HG02798 (cell line): Measurements from ENCODE around the gene HGFAC.
"Not testable (repeated sequence)": the region's sequence is repeated elsewhere in the genome, so short reads cannot be mapped to it uniquely, and the experiment has no call there.

Experiments used
- ATAC-seq: cut with Tn5 transposase; IDR thresholded peaks from one replicate; pipeline ENCODE4 v1.9.1; 2021; ENCODE audit warnings: mild to moderate bottlenecking; ENCODE audit not compliant: unreplicated experiment, poor library complexity

Gene HGFAC

DNA sequence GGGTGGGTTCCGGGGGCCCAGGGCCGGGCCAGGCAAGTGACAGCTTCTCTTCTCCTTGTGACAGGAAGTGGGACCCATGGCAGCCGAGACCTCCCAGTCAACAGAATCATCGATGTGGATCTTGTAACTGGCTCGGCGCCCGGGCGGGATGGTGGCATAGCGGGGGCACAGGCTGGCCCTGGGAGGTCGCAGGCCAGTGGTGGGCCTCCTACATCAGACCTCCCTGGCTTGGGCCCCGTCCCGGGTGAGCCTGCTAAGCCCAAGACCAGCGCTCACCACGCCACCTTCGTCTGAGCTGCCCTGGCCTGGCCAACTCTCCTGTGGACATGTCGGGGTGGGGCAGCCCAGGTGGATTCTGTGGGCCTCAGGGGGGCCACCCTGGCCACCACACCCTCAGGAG, 2.4 kb upstream of the HGFAC start:
- no peak for ATAC-seq

DNA sequence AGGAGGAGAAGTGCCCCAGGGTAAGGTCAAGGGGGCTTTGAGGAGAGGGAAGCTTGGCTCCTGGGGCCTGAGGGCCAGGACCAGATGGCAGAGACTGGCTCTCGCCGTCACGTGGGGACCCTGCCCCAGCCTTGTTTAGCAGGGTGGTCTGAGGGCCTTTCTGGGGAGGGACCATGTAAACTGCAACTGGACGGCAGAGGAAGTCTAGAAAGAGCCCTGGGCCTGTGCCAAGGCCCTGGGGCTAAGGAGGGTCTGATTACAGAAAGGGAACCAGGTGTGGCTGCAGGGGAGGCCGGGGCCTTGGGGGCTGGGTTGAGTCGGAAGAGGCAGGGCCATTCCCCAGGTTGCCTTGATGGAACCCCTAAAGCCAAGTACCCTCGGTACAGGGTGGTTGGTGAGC, 1.8 kb upstream of the HGFAC start:
- no peak for ATAC-seq

DNA sequence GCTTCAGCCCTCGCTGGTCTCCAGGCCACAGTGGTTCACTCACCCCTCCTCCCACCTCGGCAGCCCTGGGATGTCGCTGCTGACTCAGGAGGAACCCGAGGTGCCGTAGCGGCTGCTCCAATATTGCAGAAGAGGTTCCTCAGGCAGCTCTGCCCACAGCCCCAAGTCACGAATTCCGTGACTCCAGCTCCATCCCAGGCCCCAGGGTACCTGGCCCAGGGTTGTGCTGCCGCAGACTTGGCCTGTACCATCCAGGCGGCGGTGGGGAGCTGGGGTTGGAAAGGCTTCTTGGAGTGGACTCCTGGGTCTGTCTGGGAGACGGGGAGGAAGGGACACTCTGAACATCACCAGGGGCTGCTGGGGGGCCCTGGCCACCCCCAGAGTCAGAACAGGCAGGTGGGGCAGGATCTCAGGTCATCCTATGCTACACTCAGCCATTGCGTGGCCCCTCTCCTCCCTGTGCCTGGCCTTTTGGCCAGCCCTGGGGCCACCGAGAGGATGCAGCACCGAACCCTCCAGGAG, 728 bp upstream of the HGFAC start:
- ATAC-seq: no peak

DNA sequence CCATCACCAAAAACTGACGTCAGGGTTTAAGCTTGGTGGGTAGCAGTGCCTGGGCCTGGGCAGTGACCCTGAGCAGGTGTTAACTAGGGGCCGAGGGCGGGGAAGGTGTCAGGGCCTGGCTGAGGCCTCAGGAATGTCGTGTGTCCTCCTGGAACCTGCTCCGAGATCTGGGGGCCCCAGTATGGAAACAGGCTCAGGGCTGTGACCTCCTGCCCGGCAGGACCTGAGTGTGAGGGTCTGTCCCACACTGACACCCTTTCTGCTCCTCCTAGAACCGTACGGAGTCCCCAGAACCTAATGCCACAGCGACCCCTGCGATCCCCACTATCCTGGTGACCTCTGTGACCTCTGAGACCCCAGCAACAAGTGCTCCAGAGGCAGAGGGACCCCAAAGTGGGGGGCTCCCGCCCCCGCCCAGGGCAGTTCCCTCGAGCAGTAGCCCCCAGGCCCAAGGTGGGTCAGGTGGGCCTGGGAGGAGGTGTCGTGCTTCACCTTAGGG, 741 bp downstream of the HGFAC start:
- no peak for ATAC-seq

DNA sequence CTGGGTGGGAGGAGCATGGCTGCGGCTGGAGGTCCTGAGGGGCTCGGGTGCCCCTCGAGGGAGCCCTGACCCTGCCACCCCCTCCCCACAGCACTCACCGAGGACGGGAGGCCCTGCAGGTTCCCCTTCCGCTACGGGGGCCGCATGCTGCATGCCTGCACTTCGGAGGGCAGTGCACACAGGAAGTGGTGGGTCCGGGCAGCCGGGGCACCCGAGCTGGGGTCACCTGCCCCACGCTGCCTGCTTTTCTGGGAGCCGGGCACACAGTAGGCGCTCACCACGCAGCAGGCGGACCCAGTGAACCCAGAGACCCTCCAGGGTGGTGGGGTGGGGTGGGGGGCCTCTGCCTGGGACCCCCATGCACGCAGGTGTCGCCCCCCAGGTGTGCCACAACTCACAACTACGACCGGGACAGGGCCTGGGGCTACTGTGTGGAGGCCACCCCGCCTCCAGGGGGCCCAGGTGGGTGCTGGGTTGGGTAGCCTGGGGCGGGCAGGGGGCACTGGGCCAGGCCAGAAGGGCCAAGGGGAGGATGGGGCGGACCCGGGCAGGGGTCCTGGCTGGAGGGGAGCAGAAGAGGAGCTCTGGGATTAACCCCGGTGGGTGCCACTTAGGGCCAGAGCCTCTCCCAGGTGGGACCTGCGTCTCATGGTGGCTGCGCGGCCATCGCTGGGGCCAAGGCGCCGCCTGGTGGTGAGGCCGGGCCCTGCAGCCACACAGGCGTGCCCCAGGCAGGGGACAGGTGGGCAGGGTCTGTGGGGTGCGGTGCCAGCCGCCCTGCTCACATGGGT, 1.4 kb downstream of the HGFAC start:
- ATAC-seq: peak; percentile 50

DNA sequence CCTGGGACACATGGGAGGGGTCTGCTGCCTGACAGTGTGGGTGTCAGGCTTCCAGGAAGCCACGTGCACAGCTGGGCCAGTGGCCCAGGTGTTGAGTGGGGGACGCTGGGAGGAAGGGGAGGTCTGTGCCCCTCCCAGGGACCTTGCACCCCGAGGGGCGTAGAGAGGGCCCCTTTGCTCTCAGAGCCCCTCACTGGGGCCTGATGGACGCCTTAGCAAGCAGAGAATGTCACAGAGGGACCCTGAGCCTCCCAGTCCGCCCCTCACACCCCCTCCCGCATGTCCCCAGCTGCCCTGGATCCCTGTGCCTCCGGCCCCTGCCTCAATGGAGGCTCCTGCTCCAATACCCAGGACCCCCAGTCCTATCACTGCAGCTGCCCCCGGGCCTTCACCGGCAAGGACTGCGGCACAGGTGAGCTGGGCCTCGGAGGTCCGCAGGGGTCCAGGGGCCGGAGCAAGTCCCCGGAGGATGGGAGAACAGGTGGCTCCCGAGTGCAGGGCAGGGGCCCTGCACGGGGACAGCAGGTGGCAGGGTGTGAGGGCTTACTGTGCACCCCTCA, 2.1 kb downstream of the HGFAC start:
- ATAC-seq: no peak

DNA sequence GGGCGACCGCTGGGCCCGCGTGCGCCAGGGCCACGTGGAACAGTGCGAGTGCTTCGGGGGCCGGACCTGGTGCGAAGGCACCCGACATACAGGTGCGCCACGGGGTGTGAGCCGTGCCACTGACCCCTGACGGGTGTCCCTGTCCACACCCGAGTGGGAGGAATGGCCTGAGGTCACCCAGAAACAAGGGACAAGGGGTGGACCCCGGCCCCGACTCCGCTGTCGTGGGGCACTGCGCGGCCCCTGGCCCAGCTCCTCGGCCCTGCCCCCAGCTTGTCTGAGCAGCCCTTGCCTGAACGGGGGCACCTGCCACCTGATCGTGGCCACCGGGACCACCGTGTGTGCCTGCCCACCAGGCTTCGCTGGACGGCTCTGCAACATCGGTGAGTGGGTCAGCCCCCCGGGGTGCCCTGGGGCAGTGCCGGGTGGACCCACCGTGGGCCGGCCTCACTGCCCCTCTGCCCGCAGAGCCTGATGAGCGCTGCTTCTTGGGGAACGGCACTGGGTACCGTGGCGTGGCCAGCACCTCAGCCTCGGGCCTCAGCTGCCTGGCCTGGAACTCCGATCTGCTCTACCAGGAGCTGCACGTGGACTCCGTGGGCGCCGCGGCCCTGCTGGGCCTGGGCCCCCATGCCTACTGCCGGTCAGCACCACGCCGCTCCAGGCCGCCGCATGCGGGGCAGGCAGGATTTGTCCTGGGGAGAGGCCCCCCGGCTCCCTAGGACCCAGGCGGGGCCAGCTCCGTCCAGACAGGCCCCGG, 2.8 kb downstream of the HGFAC start:
- ATAC-seq: no peak

DNA sequence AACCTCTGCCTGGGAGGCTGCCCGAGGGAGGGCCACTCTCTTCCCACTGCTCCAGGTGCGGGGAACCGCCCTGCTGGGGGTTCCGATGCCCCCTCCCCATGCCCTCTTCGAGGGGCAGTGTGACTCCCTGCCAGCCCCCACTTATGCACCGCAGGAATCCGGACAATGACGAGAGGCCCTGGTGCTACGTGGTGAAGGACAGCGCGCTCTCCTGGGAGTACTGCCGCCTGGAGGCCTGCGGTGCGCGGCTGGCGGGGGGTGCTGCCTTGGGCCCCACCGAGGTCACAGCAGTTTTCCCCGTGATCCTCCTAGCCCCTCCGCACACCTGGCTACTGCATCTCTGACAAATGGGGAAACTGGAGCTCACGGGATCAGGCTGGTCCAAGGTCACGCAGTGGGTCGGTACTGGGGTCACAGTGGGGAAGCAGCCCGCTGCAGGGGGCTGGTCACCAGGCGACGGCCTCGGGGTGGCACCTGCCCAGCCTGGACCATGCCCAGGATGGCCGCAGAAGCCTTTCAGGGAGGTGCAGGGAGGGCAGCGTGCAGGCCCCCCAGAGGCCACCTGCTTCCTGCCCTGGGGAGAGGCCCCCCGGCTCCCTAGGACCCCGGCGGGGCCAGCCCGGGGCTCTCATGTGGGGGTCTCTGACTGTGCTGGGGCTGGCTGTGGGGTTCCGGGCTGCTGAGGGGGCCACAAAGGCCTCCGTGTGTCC, 3.5 kb downstream of the HGFAC start:
- ATAC-seq: no peak

DNA sequence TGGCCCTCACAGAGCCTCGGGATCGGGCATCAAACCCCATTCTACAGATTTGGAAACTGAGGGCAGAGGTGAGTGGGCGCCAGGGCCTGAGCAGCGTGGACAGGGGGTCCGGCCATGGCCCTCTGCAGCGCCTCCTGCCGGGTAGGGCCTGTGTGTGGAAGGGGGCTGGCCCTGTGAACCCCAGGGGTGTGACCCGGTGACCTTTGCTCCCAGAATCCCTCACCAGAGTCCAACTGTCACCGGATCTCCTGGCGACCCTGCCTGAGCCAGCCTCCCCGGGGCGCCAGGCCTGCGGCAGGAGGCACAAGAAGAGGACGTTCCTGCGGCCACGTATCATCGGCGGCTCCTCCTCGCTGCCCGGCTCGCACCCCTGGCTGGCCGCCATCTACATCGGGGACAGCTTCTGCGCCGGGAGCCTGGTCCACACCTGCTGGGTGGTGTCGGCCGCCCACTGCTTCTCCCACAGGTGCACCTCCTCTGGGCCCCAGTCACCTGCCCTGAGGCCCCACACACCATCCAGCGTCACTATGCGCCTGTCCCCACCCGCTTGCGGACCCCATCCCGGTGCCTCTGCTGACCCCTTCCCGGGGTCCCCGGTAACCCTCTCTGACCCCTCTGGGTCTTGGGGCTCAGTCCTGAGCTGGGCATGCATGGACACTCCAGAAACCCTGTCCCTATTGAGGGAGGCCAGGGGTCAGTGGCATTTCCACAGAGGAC, 4.2 kb downstream of the HGFAC start:
- no peak for ATAC-seq

DNA sequence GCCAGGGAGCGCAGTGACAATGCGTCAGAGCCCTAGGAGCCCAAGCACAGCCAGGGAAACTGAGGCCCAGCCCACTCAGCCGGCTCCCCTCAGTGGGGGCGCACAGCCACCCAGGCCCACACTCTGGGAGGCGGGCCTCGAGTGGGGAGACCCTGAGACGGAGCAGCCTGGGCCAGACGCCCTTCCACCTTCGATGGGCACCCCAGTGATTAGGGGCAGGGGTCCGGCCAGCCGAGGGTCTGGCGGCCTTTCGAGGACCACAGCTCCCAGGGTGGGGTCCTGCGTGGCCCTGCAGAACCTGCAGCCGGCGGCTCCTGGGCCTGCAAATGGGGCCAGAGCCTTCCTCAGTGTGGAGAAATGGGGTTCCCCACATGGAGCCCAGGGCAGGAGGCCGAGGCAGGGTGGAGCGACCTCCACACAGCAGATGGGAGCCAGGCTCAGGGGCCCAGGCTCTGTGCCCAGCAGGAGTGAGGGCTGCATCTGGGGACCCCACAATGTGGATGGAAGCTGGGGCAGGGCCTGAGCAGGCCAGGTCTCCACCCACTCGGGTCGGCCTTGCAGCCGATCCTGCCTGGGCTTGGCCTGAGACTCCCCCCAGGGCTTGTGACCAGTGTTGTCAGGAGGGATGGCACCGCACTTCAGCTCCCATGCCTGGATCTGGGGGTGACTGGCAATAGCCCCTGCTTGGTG, 5.0 kb downstream of the HGFAC start:
- ATAC-seq: no peak

DNA sequence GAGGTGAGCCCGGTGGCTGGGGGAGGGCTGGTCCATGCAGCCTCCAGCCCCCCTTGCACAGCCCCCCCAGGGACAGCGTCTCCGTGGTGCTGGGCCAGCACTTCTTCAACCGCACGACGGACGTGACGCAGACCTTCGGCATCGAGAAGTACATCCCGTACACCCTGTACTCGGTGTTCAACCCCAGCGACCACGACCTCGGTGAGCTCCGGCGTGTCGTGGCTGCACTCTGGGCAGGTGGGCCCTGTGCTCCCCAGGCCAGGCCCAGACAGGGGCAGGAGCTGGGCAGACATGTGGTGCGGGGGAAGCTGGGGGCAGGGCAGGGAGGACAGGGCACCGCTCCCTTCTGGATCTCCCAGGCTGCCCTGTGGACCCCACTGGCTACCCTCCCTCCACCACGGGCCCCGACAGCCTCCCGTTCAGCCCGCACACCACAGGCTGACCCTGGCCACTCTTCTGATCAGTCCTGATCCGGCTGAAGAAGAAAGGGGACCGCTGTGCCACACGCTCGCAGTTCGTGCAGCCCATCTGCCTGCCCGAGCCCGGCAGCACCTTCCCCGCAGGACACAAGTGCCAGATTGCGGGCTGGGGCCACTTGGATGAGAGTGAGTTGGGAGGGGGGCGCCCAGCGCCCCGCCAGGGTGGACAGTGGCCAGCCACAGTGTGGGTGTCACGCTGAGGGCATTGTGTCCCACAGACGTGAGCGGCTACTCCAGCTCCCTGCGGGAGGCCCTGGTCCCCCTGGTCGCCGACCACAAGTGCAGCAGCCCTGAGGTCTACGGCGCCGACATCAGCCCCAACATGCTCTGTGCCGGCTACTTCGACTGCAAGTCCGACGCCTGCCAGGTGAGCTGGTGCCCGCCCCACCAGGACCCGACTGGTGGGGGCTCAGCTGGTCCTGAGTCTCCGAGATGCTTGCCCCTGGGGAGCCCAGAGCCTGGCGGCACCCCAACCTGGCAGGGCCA, 5.9 kb downstream of the HGFAC start:
- ATAC-seq: no peak

DNA sequence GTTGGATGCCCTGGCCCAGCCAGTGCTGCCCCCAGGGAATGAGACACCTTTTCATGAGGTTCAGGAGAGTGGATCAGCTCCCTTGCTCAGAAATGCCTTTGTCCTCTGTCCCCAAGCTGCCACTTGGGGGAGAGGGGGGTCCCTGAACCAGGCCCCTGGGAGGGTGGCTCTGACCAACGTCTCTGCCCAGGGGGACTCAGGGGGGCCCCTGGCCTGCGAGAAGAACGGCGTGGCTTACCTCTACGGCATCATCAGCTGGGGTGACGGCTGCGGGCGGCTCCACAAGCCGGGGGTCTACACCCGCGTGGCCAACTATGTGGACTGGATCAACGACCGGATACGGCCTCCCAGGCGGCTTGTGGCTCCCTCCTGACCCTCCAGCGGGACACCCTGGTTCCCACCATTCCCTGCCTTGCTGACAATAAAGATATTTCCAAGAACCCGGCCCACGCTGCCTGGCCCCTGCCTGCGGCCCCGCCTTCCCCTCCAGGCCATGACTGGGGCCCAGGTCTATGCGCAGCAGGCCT, 7.3 kb downstream of the HGFAC start:
- no peak for ATAC-seq

DNA sequence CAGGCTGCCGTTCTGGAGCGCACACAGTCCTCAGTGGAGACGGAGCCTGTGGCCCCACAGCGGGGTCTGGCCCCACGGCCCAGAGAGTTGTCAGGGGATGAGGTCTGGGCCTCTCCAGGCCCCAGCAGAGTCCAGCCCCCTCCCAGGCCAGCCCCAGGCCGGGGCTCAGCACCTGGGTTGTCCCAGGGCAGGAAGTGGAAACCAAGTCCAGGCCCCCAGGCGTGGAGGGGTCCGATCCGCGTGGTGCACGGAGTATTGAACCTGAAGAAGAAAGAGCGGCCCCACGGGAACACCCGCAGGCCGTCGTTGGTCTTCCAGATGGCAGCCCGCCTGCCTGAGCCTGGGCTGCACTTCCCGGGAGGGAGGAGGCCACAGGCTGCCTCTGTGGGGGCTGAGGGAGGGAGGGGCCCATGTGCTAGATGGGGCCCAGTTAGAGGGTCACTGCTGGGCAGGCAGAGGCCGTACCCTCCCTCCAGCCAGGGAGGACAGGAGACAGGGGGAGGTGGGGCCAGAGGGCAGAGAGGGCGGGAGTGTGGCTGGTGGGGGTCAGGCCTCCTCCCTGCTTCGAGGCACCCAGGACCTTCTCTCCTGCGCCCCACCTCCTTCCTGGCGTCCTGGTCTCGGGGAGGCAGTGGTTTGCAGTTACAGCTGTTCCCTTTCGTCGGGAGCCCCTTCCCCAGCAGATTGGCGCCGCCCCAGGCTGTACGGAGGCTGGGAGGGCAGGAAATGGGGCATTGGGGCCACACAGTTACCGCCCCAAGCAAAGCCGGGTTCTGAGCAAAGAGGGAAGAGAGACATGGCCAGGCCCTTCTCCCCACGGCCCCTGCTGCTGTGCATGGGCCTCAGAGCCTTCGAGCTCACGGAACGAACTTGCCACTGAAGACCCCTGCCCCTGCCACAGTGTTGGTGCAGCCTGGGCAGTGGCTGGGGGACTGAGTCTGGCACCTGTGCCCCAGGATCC, 8.1 kb downstream of the HGFAC start:
- no peak for ATAC-seq

DNA sequence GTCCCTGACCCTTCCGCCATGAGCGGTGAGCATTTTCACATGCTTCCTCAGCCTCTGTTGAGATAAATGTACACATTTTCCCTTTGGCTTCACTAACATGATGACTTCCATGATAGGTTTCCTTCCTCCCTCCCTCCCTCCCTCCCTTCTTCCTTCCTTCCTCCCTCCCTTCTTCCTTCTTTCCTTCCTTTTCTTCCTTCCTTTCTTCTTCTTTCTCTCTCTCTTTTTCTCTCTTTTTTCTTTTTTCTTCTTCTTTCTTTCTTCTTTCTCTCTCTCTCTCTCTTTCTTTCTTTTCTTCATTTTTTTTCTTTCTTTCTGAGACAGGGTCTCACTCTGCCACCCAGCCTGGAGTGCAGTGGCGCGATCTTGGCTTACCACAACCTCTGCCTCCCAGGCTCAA, 8.9 kb downstream of the HGFAC start:
- ATAC-seq: no peak

DNA sequence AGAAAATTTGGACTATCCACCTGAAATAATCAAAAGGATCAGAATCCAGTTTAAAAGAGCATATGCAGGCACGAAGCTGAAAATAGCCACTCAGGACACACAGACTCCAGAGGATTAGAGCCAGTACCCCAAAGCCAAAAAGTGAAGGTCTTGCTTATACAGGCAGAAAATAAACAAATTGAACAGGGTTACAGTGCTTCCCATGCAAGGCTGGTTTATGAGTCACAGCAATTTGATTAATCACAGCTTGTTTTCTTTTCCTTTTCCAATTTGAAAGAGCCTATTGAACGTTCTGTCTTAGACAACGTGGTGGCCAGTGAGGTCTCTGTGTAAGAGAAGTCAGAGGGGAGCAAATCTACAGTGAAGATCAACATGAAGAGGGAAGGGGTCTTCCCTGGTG, 10.2 kb downstream of the HGFAC start:
- no peak for ATAC-seq

DNA sequence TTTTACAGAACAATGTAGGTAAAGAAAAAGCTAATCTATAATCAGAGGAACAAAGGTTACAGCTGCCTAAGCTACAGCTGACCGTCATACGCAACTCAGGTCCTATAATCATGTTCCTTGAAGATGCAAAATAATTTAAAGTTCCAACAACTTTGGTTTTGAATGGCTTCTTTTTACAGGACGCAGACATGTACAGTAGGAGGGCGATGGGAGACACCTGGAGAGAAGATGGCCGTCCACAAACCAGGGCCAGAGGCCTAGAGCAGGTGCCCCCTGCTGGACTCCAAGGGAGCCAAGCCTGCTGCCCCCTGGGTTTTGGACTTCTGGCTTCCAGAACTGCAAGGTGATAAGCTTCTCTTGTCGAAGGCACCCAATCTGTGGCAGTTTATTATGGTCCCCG, 10.6 kb downstream of the HGFAC start:
- no peak for ATAC-seq

DNA sequence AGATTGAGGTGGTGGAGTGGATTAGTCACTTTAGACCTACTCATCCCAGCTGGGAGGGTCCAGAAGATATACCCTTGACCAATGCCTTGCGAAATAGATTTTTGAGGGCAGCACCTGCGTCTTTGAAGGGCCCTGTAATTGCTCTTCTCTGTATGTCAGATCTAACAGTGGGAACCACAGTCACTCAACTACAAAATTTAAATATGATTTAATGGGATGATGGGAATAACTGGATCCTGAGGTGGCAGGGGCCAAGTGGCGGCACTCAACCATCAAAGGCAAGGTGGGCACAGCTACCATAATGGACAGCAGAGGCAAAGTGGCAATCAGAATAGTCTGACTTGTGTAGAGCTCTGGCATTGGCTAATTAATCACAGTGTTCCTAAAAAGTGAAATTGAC, 13.8 kb downstream of the HGFAC start:
- not testable (repeated sequence) for ATAC-seq
